Panc1 (cell line): ENCODE data around the gene NLRP14.

Experiments
- CTCF ChIP-seq: fragments of 450-650 bp; IDR thresholded peaks from 2 replicates; pipeline ENCODE4 v1.5.1; 2017; ENCODE audit warnings: mild to moderate bottlenecking
- POLR2AphosphoS5 ChIP-seq: IDR thresholded peaks from 2 replicates; pipeline ENCODE4 v1.6.1; 2012; ENCODE audit warnings: mild to moderate bottlenecking, low read depth, low read length, moderate library complexity
- REST ChIP-seq, 2 experiments: IDR thresholded peaks; 2 replicates each; pipeline ENCODE4 v1.6.1; 2011 to 2012; ENCODE audit warnings: low read depth in 2 of 2, control low read depth in 1 of 2, low read length in 1 of 2, mild to moderate bottlenecking in 1 of 2, moderate library complexity in 1 of 2; ENCODE audit not compliant: insufficient read depth in 1 of 2
- SIN3A ChIP-seq: IDR thresholded peaks from 2 replicates; pipeline ENCODE4 v1.6.1; 2012; ENCODE audit warnings: low read depth, mild to moderate bottlenecking, low read length, moderate library complexity, borderline replicate concordance; ENCODE audit not compliant: insufficient read depth
- TCF7L2 ChIP-seq: IDR thresholded peaks from 2 replicates; pipeline ENCODE4 v1.6.1; 2011; ENCODE audit warnings: mild to moderate bottlenecking, low read depth, low read length, inconsistent platforms

GRCh38 chr11:6992026-6992425, 28.3 kb upstream of the NLRP14 start:
- no peak for TF ChIP-seq CTCF
- no peak for TF ChIP-seq REST (IDR thresholded peaks at IDR 0.05; ENCODE audit: insufficient read depth in 1 of 2, low read depth in 2 of 2, low read length in 1 of 2)
- TF ChIP-seq POLR2AphosphoS5, result no peak
- TF ChIP-seq SIN3A, result no peak
- no peak for TF ChIP-seq TCF7L2
